Stimulated activated CD4-positive, alpha-beta T cell treated with anti-CD3 and anti-CD28 coated beads, Interleukin-12 subunit alpha, Interleukin-12 subunit beta, amount 100 ng/mL, for 24 hours (primary cell): Measurements from ENCODE around the gene TENM3.

Experiments used
- DNase-seq, 2 experiments: peaks; one replicate each; pipeline ENCODE4 v3.0.0-alpha.2; 2020; ENCODE audit warnings: low read depth in 2 of 2

Gene TENM3

DNA sequence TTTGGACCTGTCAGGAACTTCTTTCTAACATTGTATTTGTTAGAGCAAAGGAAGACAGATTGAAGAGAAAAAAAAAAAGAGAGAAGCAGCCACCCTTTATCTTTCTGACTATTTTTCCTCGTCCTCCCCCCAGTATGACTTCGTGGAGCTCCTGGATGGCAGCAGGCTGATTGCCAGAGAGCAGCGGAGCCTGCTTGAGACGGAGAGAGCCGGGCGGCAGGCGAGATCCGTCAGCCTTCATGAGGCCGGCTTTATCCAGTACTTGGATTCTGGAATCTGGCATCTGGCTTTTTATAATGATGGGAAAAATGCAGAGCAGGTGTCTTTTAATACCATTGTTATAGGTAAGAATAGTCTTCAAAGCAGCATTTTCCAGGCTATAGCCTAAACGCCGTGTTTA is 436.3 kb downstream of the TENM3 start:
- no peak for DNase-seq

DNA sequence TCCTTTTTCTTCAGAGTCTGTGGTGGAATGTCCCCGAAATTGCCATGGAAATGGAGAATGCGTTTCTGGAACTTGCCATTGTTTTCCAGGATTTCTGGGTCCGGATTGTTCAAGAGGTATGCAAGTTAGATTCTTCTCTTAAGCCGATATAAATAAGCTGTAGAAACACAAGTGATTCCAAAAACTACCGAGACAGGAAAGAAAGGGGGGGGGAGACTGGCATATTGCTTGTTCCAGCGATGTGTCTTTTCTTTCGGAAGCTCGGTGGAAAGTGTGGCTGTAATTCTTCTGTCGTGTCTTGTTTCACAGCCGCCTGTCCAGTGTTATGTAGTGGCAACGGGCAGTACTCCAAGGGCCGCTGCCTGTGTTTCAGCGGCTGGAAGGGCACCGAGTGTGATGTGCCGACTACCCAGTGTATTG is 437.0 kb downstream of the TENM3 start:
- DNase-seq = no peak

DNA sequence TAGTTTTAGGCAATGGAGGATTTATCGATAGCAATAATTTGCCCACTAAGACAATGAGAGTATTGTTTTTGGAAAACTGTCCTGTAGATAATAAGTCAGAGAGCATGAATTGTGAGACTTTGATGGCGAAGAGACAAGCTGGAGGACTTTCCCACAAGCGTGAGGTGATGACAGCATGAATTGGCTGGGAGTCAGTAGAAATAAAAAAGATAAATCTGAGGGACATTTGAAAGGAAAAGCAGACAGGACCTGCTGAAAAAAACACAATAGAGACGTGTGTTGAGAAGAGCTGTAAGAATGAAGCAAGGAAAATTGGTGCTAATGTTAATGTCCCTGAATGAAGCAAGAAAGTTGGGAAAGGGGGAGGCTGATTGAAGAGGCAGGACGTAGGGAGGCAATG is 440.5 kb downstream of the TENM3 start:
- no peak for DNase-seq

DNA sequence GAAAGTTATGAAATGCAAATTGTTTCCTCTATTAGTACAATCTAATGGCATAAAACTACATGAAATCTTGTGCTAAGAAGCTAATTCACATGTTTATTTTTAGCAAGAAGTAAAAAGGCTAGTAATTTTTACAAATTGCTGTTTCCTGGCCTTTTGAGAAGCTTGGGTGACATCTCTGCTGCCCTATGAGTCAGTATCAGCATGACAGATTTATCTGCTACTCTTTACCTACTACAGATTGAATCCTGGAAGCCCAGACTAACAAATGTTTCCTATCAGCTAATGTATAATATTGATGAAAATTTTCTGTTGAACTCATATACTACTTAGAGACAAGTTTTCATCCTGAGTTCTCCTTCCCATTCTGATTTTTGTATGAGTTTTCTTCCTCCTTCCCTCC is 441.6 kb downstream of the TENM3 start:
- DNase-seq = no peak

DNA sequence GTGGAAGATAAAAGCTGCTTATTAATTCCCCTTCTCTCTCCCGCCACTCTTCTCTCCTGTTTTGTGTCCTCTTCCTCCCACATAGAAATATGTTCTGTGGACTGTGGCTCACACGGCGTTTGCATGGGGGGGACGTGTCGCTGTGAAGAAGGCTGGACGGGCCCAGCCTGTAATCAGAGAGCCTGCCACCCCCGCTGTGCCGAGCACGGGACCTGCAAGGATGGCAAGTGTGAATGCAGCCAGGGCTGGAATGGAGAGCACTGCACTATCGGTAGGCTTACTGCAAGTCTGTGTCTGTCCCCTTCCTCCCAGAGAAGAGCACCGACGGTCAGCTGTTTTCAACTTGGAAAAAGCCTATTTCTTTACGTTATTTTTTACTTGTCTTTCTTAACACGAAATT is 444.9 kb downstream of the TENM3 start:
- DNase-seq = no peak

DNA sequence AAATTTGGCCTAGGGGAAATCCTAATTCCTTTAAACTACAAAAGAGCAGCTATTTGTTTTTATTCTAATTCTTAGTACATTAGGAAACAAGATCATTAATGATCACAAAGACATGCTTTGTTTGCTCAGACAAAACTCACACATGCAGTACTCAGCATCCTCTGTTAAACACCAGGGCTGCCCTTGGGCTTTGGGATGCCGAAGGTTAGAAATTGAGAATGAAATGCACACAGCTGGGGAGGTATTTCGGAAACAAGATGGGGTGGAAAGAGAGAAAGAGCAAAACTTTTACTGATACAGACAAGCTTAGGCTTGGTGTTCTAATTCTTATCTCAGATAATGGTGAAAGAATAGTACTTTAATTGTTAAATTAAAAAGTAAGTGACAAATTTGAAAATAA is 451.3 kb downstream of the TENM3 start:
- no peak for DNase-seq

DNA sequence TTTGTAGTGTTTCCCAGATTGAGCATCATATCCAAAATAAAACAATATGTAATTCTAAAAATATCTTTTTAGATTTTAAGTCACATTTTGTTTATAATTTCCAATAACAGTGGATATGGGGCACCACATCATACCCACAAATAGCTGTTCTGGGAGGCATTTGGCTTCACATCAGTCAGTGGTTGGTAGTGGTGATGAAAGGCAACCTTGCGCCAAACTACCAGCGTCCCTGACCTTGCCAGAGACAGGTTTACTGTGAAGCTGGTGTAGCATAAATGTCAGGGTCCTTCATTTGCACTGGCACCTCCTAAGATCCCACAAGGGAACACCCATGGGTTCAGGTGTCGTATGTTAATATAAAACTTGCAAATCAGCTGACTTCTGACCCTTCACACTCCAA is 451.8 kb downstream of the TENM3 start:
- DNase-seq = no peak

DNA sequence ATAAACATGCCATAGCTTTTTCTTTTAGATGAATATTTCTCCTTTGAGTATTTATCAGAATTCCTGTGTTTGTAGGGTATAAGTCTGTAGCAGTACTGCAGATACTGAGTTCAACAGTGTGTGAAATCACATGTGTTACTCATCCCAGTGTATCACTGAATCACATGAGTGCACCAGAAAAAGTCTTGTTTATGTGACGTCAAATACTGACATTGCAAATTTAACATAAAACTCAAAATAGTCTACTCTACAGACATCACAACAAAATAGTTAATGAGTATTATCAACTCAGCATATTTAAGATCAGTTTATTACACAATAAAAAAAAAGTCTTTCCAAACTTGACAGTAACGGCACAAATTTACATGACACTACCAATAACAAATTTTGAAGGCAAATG is 452.6 kb downstream of the TENM3 start:
- no peak for DNase-seq

DNA sequence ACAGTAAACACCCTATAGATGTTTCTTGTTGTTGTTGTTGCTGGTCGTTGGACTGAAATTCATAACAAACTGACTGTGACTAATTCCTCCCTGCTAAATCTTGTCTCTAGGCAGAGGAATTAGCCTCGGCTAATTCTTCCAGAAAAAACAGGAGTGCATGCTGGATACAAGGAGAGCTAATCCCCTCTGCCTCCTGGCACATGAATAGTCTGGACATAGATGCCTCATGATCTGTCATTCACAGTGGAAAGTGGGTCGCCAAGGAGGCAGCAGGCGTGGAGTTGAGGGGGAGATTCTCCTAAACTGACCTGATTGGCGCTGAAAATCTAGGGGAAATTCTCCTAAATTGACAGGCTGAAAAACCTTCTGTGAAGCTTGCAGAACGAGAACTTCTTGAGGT is 453.9 kb downstream of the TENM3 start:
- no peak for DNase-seq

DNA sequence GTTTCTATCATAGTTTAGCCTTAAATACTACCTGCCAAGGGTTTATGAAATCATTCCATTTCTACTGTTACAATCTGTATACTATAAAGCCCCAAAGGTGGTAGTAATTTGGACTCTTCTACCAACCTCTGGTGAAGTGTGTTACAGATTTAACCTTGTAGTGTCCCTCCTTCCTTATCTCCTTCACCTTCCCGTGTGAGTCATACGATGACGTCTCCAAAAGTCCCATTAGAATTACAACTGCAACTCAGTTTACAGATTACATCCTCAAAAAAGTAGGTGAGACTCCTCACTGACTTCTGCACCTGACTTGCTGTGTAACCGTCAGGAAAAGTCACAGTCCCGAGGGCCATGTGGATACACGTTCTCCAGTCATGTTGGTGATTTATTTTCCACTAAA is 455.0 kb downstream of the TENM3 start:
- no peak for DNase-seq

DNA sequence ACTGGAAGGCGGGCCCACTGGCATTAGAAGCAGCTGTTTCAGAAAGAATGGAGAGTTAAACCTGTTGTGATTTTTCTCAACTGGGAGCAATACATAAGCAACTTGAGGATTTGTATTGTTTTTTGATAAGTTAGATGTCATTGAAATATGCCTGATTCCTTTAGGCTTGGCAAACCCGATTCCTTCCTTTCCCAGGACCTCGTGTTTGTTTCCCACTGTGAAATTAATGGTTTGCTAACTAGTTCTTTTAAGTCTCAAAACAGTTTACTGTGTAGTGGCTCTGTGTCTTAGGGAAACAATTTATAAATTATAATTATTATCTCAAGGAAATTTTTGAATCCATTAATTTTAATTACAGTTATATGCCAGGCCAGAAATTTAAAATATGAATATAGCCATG is 456.0 kb downstream of the TENM3 start:
- no peak for DNase-seq

DNA sequence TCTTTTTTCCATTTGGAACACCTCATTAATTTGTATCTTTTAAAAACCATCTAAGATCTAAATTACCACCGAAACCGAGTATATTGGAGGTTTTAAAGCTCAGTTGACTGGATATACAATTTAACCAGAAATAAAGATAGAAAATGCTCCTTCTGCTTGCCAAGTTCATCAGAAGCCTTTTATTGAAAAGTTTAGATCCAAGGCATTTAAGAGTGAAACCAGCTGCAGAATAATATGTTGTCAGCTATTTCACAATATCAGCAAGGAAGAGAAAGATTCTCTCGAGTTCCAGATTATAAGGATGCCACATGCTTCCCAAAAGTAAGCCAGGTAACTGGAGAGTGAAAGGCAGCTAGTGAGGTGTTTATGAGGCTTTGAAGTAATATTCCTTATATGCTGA is 456.6 kb downstream of the TENM3 start:
- DNase-seq = no peak

DNA sequence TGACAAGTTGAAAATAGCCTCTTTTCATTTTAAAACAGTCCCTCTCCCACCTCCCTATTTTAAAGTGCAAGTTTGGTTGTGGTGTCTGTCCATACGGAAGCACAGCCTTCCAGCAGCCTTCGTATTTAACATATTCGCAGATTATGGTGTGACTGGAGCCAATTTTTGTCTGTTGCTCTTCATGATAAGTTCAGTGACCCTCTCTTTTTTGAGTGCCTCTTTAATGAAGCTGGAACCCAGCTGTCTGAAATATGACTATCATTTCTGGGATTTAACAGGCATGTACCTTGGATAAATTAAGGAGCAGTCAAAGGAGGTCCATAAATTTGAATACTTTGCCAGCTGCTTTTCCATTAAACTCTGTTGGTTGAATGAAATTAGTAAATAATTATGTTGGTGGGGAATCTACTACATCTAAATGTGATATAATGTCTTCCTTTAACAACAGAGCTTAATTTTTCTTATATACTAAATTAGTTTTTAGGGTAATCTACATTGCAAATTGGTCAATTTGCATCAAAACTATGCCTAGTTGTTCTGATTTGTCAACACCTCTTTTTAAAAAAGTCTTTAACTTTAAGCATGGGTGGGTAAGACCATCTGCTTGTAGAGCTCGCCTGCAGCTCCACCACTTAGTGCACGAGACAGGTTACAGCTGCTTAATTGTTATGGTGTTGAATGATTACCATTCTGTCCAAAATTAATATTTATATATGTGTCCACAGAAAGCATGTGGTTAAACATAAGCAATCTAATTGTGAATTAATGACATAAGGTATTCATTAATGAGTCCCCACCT is 457.4 kb downstream of the TENM3 start:
- DNase-seq = no peak

DNA sequence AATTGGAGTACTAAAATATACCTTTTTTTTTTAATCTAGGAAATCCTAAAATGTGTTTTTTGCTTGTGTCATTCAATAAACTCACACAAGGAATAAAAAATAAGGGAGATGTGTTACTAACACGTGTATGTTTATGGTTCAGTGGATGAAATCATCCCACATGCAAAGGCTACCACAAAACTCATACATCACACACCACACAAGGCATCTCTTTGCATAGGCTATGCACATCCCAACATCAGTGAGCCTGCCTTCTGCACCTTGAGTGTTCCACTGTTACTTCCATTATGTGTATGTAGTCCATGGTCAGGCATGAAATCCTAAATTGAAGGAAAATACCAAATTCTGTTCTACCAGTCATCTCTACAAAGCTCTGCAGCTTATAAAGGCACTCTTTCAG is 460.9 kb downstream of the TENM3 start:
- DNase-seq = no peak

DNA sequence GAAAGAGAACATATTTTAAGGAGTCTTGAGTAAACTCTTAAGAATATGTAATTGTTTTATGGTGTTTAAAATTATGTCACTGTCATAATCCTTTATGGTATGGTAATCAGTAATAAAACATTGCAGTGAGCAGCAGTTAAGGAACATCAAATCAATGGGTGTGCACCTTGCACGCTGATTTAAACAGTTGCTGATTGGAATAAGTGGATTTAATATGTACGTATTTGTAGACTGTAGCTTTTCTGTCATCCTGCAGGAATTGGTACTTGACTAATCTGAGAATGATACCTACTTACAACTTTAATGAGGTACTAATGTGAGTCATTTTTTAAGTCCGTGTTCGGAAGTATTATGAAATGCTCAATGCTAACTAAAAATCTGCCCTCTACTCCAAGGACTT is 461.7 kb downstream of the TENM3 start:
- DNase-seq = no peak

DNA sequence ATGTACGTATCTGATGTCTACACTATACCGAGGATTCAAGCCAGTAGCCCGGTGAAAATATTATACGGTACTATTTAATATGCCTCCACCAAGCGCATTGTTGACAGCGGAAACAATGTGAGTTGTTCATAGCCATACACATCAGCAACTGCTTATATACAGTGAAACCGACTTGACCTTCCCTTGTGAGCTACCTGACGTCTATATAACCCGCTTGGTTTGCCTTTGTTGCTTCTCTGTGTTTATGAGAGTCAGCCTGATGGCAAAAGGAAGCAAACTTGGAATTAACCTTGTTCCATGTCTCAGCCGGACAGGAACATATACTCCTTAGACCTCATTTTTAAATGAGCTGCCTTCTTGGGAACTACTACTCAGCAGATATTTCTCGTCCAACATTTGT is 462.2 kb downstream of the TENM3 start:
- no peak for DNase-seq

DNA sequence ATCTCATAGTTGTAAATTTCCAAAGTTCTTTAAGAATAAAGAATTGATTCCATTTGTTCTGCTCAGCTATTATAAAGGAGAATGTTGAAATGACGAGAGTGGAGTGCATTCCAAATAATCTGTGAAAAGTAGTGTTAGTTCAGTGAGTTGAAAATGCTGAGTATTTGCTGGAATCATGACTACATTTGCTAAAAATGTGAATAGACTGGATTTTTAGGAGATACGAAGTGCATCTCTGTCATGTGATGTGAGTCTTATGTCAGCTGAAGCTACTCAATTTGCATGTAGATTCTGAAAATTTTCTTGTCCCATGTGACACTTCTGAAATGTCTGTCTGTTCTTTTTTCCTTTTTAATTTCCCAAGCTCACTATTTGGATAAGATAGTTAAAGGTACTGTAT is 468.0 kb downstream of the TENM3 start:
- DNase-seq = no peak

DNA sequence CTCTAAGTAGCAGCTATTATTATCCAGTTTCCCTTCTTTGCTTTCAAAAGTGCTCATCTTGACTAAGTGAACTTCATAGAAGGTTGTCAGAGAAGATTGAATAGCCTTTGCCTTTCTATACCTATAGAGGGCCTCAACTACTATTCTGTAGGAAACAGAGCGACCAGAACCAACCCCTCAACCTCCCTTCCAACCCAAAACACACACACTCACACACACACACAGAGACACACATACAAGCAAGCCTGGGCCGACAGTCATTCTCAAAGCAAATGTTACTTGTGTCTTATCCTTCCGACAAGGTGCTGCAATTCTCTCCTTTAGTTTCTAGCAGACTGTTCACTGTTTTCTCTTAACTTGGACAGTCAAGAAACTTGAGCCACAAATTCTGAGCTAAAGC is 472.3 kb downstream of the TENM3 start:
- DNase-seq = no peak

DNA sequence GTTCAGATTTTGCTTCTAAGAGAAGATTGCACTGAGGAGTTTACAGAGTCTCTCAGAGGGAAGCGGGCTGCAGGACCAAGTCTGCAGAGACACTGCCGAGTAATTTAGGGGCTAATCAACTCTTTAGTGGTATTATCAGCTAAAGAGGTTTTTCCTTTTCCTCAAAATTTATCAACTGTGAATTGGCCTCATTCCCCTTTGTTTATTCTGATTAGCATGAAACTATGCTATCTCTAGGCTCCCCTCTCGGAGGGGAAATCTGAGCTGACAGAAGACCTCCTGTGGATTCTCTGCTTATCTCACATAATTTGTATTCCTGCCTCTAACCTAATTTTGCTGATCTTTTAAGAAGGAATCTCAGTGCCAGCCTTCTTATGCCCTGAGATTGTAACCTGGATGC is 473.0 kb downstream of the TENM3 start:
- no peak for DNase-seq

DNA sequence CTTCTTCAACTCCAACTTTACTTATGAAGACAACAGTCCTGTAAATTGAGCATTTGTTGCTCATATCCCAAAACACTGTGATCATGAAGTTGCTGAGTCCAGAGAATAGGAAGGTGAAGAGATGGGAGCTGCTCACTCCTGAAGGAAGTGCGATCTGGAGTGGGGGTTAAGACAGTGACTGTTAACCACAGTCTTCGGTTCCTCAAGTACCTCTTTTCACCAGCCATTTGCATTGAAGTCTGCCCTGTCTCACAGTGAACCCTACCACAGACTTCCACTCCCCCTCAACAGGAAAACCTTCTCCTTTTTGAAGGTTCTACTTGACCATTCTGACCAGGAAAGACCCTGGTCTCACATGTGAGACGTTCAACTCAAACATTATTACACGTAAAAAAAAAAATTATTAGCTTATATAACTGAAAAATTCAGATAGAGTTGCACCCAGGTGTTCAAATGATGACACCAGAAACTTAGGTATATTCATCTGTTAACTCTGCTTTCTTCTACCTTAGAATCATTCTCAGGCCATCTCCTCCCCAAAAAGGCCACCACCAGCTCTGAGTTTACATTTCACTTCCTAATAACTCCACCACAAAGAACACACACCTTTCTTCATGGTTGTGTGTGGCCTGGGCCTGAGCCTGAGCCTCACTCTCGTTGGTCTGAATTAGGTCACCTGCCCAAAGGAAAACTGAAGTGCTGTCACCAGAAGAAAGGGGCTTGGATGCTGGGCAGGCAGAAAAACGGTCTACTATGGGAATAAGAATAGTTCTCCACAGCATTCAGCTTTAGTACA is 474.8 kb downstream of the TENM3 start:
- no peak for DNase-seq

DNA sequence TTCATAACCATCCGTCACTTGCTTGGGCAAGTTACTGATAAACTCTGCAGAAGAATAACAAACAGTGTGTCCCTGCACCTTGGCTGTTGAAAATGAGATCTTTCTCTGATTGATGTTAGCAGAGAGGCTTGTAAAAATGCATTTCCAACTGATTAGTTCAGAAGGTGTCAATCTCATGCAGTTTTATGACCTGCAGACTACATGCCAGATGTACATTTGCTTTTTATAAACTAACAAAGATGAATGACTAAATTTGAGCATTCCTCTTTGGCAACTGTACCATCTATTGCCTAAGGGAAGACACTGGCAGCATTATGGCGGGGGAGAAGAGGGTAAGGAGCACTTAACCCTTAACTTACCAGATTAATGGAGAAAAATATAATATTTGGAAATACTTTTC is 481.2 kb downstream of the TENM3 start:
- no peak for DNase-seq

DNA sequence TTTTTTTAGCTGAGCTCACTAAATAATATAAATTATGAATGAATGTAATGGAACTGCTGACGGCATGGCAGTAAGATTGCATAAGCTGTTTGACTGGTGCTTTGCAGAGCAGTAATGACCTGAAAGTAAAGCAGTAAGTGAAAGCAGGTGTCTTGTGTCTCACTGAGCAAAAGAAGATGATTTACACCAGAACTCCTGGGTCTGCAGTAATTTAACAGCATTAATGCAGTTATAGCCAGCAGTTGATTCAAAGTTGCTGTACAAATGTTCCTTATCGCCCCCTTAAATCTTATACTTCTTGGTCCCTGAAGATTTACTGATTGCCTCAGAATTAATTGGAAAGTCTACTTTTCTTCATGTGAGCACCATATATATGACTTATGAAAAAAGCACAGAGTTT is 486.3 kb downstream of the TENM3 start:
- DNase-seq = no peak

DNA sequence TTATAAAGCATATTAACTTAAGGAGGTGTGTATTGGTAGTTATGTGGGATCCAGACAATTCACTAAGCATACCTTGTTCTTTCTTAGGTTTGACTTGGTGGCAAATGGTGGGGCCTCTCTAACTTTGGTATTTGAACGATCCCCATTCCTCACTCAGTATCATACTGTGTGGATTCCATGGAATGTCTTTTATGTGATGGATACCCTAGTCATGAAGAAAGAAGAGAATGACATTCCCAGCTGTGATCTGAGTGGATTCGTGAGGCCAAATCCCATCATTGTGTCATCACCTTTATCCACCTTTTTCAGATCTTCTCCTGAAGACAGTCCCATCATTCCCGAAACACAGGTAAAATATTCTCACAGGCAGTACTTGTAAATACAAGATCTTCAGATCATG is 487.6 kb downstream of the TENM3 start:
- DNase-seq = no peak
